Measurements from ENCODE around the gene HCFC1R1. TPM values are rescaled to one million over a fixed set of nuclear protein-coding genes. Genes with fewer than 3 reads are reported as not detected.

Gene HCFC1R1
- 8.3 and 21.7 TPM in 2 replicates for total RNA-seq

GRCh38 chr16:3023669-3024478 is at the start of gene HCFC1R1, which contains the start of gene THOC6:
HCFC1R1 (minus strand) TSS chr16:3023942; CDS start chr16:3023941, 1 bp downstream.
THOC6 (plus strand) TSS chr16:3024035; CDS start chr16:3024327, 292 bp downstream.

GRCh38 chr16:3065069-3065741 is 41.5 kb upstream of the HCFC1R1 start, which contains the start of gene IL32:
IL32 (plus strand) TSS chr16:3065640; CDS start chr16:3065812, 172 bp downstream.

GRCh38 chr16:3045758-3046640 is 22.3 kb upstream of the HCFC1R1 start, which contains the start of gene MMP25:
MMP25 (plus strand) TSS chr16:3046561; CDS start chr16:3046918, 357 bp downstream.

GRCh38 chr16:3036726-3037315 is 13.1 kb upstream of the HCFC1R1 start, which contains the start of gene BICDL2:
BICDL2 (minus strand) TSS chr16:3036944; CDS start chr16:3035496, 1,448 bp downstream.

GRCh38 chr16:3020247-3020603 is 3.5 kb downstream of the HCFC1R1 start, which contains the start of gene TNFRSF12A:
TNFRSF12A (plus strand) TSS chr16:3020368; CDS start chr16:3020398, 30 bp downstream.

GRCh38 chr16:3017794-3018506 is 5.8 kb downstream of the HCFC1R1 start, which contains the start of gene CLDN6:
CLDN6 (minus strand) TSS chr16:3018183; CDS start chr16:3016021, 2,162 bp downstream.

GRCh38 chr16:3012828-3013420 is 10.8 kb downstream of the HCFC1R1 start, which contains the start of gene CLDN9:
CLDN9 (plus strand) TSS chr16:3012923; CDS start chr16:3013363, 440 bp downstream.

GRCh38 chr16:2980227-2981176 is 43.2 kb downstream of the HCFC1R1 start, which contains the start of gene PKMYT1:
PKMYT1 (minus strand) TSS chr16:2980446; CDS start chr16:2979657, 789 bp downstream.

Other genes starting within 250 kb of the HCFC1R1 start
- gene ELOB, start 246.7 kb downstream of the HCFC1R1 start, total RNA-seq, result 382 and 420 TPM in 2 replicates
- not detected in 2 replicates for gene PRSS33, start 236.4 kb downstream of the HCFC1R1 start, total RNA-seq
- gene PRSS41, start 225.5 kb downstream of the HCFC1R1 start, total RNA-seq, result not detected in 2 replicates
- 5.8 and 8.7 TPM in 2 replicates for gene PRSS21, start 206.7 kb downstream of the HCFC1R1 start, total RNA-seq
- 0.64 and 1.4 TPM in 2 replicates for gene ZG16B, start 193.6 kb downstream of the HCFC1R1 start, total RNA-seq
- 8.3 and 21.0 TPM in 2 replicates for gene PRSS22, start 165.8 kb downstream of the HCFC1R1 start, total RNA-seq
- gene FLYWCH2, start 140.7 kb downstream of the HCFC1R1 start, total RNA-seq, result 39.2 and 75.9 TPM in 2 replicates
- gene FLYWCH1, start 112.0 kb downstream of the HCFC1R1 start, total RNA-seq, result 41.9 and 48.4 TPM in 2 replicates
- 3.2 and 30.1 TPM in 2 replicates for gene KREMEN2, start 59.7 kb downstream of the HCFC1R1 start, total RNA-seq
- 7.2 and 17.4 TPM in 2 replicates for gene PAQR4, start 54.6 kb downstream of the HCFC1R1 start, total RNA-seq
- gene PKMYT1, start 43.5 kb downstream of the HCFC1R1 start, total RNA-seq, result 0.43 and 1.9 TPM in 2 replicates
- not detected in 2 replicates for gene CLDN9, start 11.0 kb downstream of the HCFC1R1 start, total RNA-seq
- gene CLDN6, start 5.8 kb downstream of the HCFC1R1 start, total RNA-seq, result 0.21 and 4.8 TPM in 2 replicates
- 336 and 560 TPM in 2 replicates for gene TNFRSF12A, start 3.6 kb downstream of the HCFC1R1 start, total RNA-seq
- 20.9 and 35.4 TPM in 2 replicates for gene THOC6, start 93 bp upstream of the HCFC1R1 start, total RNA-seq
- 10.4 and 11.3 TPM in 2 replicates for gene BICDL2, start 13.0 kb upstream of the HCFC1R1 start, total RNA-seq
- under 0.01 and 0.24 TPM in 2 replicates for gene MMP25, start 22.6 kb upstream of the HCFC1R1 start, total RNA-seq
- 1.1 and 115 TPM in 2 replicates for gene IL32, start 41.7 kb upstream of the HCFC1R1 start, total RNA-seq
- gene ZSCAN10, start 75.4 kb upstream of the HCFC1R1 start, total RNA-seq, result not detected in 2 replicates
- gene ZNF205, start 88.6 kb upstream of the HCFC1R1 start, total RNA-seq, result 23.9 and 35.2 TPM in 2 replicates
- 9.2 and 12.6 TPM in 2 replicates for gene ZNF213, start 111.1 kb upstream of the HCFC1R1 start, total RNA-seq
- not detected in 2 replicates for gene OR1F1, start 164.3 kb upstream of the HCFC1R1 start, total RNA-seq
- gene ZNF200, start 211.2 kb upstream of the HCFC1R1 start, total RNA-seq, result 7.7 and 8.7 TPM in 2 replicates
- under 0.01 TPM in 1 of 2 replicates, not detected in the other for gene MEFV, start 232.7 kb upstream of the HCFC1R1 start, total RNA-seq

Measured in tracheal epithelial cell (primary cell).